Left ventricle myocardium inferior (tissue), 1 donor: Measurements from ENCODE around the gene MMD. TPM values are rescaled to one million over a fixed set of nuclear protein-coding genes. Genes with fewer than 3 reads are reported as not detected.

Source experiments
- DNase-seq: peaks from one replicate; pipeline ENCODE4 v3.0.0-alpha.2; 2020
- H3K27ac ChIP-seq: fragments of 200-600 bp; replicated peaks from 2 replicates; pipeline ENCODE4 v1.8.0; 2021
- H3K27me3 ChIP-seq: fragments of 200-600 bp; 2 replicates; pipeline ENCODE4 v1.8.0; 2021; ENCODE audit warnings: low read depth
- H3K36me3 ChIP-seq: fragments of 200-600 bp; 2 replicates; pipeline ENCODE4 v1.8.0; 2021
- H3K4me1 ChIP-seq: fragments of 200-600 bp; 2 replicates; pipeline ENCODE4 v1.8.0; 2021
- H3K4me3 ChIP-seq: fragments of 200-600 bp; 2 replicates; pipeline ENCODE4 v1.8.0; 2021; ENCODE audit warnings: mild to moderate bottlenecking, moderate library complexity
- H3K9me3 ChIP-seq: fragments of 200-600 bp; replicated peaks from 2 replicates; pipeline ENCODE4 v1.8.0; 2021
- intact Hi-C: fragments of 100-400 bp; cut with micrococcal nuclease; formaldehyde crosslinking; loops from one replicate; pipeline ENCODE4 v1.11.0; 2022
- total RNA-seq: library from RNA; stranded (reverse); fragmentation: NEBNext Ultra II Directional; extraction: Animal tissue kit (Norgen Biotek cat#: 25700); gene quantifications from one replicate; pipeline ENCODE4 v1.2.1, GENCODE V29; 2021
- TF ChIP-seq, protein P1 (sequence below): fragments of 200-600 bp; IDR thresholded peaks from 2 replicates; pipeline ENCODE4 v1.8.0; 2021; ENCODE audit warnings: antibody characterized with exemption, mild to moderate bottlenecking, borderline replicate concordance
- donor health status: DM: no; HTN: yes; CAD: no; lungs with severe emphysema.

MMD gene
- total RNA-seq, 1 donor from 2014 or later: 9.5 TPM

DNA sequence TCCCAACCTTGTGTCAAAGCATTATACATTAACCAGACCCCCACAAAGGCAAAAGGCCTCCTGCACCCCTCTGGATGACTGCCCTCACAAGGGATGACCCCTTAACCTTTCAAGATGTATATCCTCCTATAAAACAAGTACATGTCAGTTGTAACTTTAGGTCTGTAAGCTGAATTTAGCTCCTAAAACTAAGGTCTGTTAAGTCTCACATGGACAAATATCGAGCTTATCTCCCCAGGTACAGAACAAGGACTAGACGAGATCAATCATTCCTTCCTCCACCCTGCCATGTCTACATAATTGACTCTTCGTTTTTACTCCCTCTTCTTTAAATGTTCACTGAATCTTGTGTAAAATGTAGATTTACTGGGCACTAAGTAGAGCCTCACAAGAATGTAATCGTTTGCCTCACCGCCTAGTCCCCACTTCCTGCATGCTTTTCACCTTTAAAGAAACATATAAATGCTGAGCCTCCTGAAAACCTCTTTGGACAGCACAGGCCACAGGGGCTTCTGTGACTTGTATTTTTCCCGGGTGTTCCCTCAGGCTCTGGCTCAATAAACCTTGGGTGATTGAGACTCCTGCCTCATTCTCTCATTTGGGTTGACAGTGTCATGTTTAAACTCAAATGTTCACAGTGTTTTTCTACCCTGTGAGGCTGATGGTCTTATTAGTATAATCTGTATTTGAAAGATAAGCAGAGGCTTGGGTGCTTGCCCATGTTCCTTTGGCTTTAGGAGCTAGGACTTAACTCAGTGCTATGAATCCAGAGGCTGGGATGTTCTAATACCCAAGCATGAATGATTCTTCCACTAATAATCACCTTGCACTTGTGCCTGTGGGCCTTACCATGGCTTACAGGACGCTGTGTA, 37.6 kb downstream of the MMD start:
- H3K4me3 ChIP-seq: no peak overlapping the region
- no peak overlapping the region for H3K27ac ChIP-seq
- intact Hi-C loops: no loop called here
- TF ChIP-seq, protein P1, sequence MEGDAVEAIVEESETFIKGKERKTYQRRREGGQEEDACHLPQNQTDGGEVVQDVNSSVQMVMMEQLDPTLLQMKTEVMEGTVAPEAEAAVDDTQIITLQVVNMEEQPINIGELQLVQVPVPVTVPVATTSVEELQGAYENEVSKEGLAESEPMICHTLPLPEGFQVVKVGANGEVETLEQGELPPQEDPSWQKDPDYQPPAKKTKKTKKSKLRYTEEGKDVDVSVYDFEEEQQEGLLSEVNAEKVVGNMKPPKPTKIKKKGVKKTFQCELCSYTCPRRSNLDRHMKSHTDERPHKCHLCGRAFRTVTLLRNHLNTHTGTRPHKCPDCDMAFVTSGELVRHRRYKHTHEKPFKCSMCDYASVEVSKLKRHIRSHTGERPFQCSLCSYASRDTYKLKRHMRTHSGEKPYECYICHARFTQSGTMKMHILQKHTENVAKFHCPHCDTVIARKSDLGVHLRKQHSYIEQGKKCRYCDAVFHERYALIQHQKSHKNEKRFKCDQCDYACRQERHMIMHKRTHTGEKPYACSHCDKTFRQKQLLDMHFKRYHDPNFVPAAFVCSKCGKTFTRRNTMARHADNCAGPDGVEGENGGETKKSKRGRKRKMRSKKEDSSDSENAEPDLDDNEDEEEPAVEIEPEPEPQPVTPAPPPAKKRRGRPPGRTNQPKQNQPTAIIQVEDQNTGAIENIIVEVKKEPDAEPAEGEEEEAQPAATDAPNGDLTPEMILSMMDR: no peak
- H3K36me3 ChIP-seq: no peaks in the 10 kb centered on the region
- no peaks in the 10 kb centered on the region for H3K9me3 ChIP-seq
- no peaks in the 10 kb centered on the region for H3K27me3 ChIP-seq
- no peak for DNase-seq
- peaks cover 13% of the 10 kb centered on the region for H3K4me1 ChIP-seq

DNA sequence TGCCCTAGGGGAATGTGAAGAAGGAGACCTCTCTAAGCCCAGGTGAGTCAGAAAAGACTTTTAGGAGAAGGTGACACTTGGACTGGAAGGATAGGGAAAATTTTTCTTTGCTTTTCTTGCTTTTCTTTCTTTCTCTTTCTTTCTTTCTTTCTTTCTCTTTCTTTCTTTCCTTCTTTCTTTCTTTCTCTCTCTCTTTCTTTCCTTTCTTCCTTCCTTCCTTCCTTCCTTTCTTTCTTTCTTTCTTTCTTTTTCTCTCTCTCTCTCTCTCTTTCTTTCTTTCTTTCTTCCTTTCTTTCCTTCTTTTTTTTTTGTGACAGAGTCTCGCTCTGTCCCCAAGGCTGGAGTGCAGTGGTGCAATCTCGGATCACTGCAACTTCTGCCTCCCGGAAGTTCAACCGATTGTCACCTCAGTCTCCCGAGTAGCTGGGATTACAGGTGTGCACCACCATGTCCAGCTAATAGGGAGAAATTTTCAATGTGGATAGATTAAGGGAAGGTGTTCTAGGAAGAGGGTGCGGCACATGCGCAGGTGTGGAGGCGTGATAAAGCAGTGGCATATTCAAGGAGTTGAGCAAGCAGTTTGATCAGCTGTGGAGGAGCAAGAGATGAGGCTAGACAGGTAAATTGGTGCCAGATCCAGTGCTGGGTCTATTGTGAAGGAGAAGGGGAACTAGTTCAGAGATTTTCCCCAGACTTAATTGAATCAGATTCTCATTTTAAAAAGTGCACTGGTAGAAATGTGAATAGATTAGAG, 40.4 kb downstream of the MMD start:
- Histone ChIP-seq H3K27me3 (no peaks in the 10 kb centered on the region), H3K9me3 (no peaks in the 10 kb centered on the region), H3K4me1 (peaks cover 6% of the 10 kb centered on the region), H3K36me3 (no peaks in the 10 kb centered on the region), H3K4me3 (no peak overlapping the region), H3K27ac (no peak overlapping the region)
- DNase-seq: no peak
- TF ChIP-seq, protein P1: no peak
- intact Hi-C loops: no loop called here

DNA sequence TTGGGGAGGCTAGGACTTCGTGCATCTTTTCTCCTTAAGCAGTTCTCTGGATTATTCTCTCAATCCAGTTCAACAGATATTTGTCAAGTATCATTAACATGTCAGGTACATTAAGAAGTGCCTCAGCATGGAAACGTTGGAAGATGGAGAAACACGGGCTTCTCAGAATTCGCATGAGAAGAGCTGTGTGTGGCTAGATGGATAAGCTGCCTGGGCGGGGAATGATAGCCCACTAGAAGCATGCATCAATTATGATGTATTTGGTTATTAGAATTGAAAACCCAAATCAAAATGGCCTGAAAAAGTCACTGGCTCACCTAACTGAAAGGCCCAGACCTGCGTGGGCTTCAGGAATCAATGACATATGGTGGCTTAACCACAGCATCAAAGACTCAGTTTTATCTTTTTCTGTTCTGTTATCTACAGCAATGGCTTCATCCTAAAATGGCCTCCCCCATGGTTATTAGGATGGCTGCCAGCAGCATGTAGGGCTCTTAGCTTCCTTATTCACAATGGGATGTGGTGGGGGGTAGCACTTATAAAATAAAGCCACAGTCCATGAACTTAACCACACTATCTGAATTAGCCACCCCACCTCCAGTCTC, 43.9 kb downstream of the MMD start:
- Histone ChIP-seq H3K4me1 (no peaks in the 10 kb centered on the region), H3K36me3 (no peaks in the 10 kb centered on the region), H3K9me3 (no peaks in the 10 kb centered on the region), H3K27me3 (no peaks in the 10 kb centered on the region), H3K27ac (no peak overlapping the region), H3K4me3 (no peak overlapping the region)
- TF ChIP-seq, protein P1: no peak
- intact Hi-C loops: no loop called here
- no peak for DNase-seq

DNA sequence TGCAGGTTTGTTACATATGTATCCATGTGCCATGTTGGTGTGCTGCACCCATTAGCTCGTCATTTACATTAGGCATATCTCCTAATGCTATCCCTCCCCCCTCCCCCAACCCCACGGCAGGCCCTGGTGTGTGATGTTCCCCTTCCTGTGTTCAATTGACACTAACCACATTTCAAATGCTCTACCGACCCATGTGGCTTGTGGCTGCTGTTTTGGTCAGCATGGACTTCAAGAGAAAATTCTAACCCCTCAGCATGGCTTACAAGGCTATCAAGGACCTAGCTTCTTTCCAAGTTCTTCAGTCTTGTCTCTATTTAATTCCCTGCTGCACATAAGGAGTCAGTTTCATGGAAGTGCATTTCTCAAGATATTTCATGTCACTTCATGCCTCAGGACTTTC, 52.9 kb downstream of the MMD start:
- Histone ChIP-seq H3K27me3 (no peaks in the 10 kb centered on the region), H3K4me3 (no peak overlapping the region), H3K27ac (no peak overlapping the region), H3K4me1 (no peaks in the 10 kb centered on the region), H3K36me3 (no peaks in the 10 kb centered on the region), H3K9me3 (peaks cover 4% of the 10 kb centered on the region)
- intact Hi-C loops: no loop called here
- TF ChIP-seq, protein P1: no peak
- no peak for DNase-seq

DNA sequence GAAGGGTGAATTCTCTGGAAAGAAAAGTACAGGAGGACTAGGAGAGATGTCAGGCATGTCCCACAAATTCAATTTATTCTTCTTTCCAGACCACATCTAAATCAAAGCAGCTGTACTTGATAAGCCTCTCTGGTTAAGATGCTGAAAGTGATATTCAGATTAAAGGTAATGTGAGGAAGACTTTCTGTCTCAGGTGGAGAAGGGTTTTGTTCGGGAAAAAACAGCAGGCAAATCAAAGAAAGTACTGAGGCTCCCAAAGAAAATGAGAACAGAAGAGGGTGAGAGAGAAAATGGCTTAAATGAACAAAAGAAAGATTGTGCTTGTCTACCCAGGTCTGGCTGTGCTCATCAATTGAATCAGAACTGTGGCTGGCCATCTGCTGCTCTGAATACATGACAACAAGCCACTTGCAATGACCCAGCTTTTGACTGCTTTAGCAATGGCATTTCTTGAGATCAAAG, 55.6 kb downstream of the MMD start:
- Histone ChIP-seq H3K9me3 (peaks cover 5% of the 10 kb centered on the region), H3K27ac (no peak overlapping the region), H3K4me3 (no peak overlapping the region), H3K36me3 (no peaks in the 10 kb centered on the region), H3K4me1 (no peaks in the 10 kb centered on the region), H3K27me3 (no peaks in the 10 kb centered on the region)
- intact Hi-C loops: no loop called here
- TF ChIP-seq, protein P1: no peak
- no peak for DNase-seq
